Kidney epithelial cell (primary cell): ENCODE measurements around the gene FA2H. TPM values are rescaled to one million over a fixed set of nuclear protein-coding genes. Genes with fewer than 3 reads are reported as not detected.

Source experiments
- DNase-seq: peaks from one replicate; pipeline ENCODE4 v3.0.0-alpha.2; 2010; ENCODE audit warnings: low read depth
- H3K27me3 ChIP-seq: 2 replicates; pipeline ENCODE4 v1.6.0; 2011; ENCODE audit warnings: low read length; ENCODE audit not compliant: control insufficient read depth, insufficient read depth
- H3K36me3 ChIP-seq: 2 replicates; pipeline ENCODE4 v1.5.1; 2011; ENCODE audit warnings: low read length; ENCODE audit not compliant: control insufficient read depth, insufficient read depth
- H3K4me3 ChIP-seq: 2 replicates; pipeline ENCODE4 v1.5.1; 2011; ENCODE audit warnings: low read depth, mild to moderate bottlenecking, control low read depth, low read length
- CTCF ChIP-seq: IDR thresholded peaks from 2 replicates; pipeline ENCODE4 v1.5.1; 2011; ENCODE audit warnings: mild to moderate bottlenecking, moderate library complexity, low read length, control low read depth, inconsistent platforms; ENCODE audit not compliant: insufficient read depth, poor library complexity, severe bottlenecking
- total RNA-seq: library from RNA; depleted of rRNA; stranded (reverse); fragments of >200 nt; gene quantifications from 2 replicates; pipeline ENCODE4 v1.2.3, GENCODE V29; 2015

FA2H gene
- total RNA-seq, 1 donor from 2014 or later = 12.4 TPM

GRCh38 chr16:74757349-74757748 is 17.3 kb downstream of the FA2H start:
- no peak for DNase-seq
- H3K4me3 ChIP-seq = no peak overlapping the region
- no peaks in the 10 kb centered on the region for H3K27me3 ChIP-seq
- no peak for TF ChIP-seq CTCF
- H3K36me3 ChIP-seq = no peaks in the 10 kb centered on the region

DNA sequence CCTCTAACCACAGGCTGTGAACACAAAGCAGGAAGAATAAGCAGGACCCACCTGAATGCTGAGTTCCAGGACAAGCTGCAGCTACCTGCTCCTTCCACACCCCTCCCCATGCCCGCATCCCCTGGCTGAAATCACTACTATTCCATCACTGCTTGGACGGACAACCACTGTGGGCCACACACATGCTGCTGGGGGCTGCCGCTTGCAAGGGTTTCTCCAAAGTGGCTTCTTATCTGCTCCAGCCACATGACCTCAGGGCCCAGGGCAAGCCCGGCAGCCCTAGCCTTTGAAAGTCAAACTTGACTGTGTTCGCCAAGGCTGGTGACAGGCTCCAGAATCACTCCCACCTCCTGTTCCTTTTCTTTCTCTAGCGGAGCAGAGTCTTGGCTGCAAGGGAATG is 18.4 kb downstream of the FA2H start:
- H3K4me3 ChIP-seq = no peak overlapping the region

GRCh38 chr16:74753180-74753579 is 21.4 kb downstream of the FA2H start:
- H3K4me3 ChIP-seq = no peak overlapping the region
- no peaks in the 10 kb centered on the region for H3K27me3 ChIP-seq
- TF ChIP-seq CTCF = no peak
- no peaks in the 10 kb centered on the region for H3K36me3 ChIP-seq
- DNase-seq = no peak

More for the DNA sequence above, 18.4 kb downstream of the FA2H start:
- TF ChIP-seq CTCF = no peak
- Histone ChIP-seq H3K27me3 (no peaks in the 10 kb centered on the region), H3K36me3 (no peaks in the 10 kb centered on the region)
- DNase-seq = no peak

DNA sequence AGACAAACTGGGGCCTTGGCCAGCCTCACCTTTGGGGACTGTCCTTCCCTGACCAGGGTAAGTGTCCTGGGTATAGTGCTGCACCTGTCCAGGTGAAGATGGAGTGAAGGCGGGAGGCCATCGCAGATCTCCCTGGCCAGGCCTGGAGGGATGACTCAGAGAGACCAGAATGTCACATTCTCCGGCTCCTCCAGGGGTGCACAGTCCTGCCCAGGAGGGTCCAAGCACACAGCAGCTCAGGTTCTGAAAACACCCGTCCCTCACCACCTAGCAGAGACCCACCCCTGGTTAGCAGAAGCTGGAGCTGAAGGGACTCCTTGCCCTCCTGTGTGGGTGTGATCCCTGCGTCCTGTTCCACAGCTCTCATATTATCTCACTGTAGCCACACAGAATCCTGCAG is 21.9 kb downstream of the FA2H start:
- no peaks in the 10 kb centered on the region for H3K36me3 ChIP-seq
- H3K4me3 ChIP-seq = no peak overlapping the region
- no peak for DNase-seq
- no peak for TF ChIP-seq CTCF
- no peaks in the 10 kb centered on the region for H3K27me3 ChIP-seq

DNA sequence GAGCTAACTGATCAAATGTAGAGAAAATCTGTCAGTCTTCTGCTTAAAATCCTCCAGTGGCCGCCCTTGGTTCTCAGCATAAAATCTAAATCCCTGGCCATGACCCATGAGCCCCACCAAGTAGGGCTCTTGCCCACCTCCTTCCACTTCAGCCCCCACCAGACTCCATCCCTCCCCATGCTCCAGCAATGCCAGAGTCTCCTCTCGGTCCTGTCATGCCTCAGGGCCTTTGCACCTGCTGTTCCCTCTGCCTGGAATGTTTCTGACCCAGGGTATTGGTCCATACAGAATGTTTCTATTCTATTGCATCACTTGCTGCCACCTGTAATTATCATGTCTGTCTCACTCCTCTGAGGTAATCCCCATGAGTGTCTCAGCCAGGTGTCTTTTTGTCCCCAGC is 22.4 kb downstream of the FA2H start:
- Histone ChIP-seq H3K27me3 (no peaks in the 10 kb centered on the region), H3K4me3 (no peak overlapping the region), H3K36me3 (no peaks in the 10 kb centered on the region)
- TF ChIP-seq CTCF = no peak
- no peak for DNase-seq

GRCh38 chr16:74751658-74752057 is 23.0 kb downstream of the FA2H start:
- no peak for TF ChIP-seq CTCF
- Histone ChIP-seq H3K36me3 (no peaks in the 10 kb centered on the region), H3K27me3 (no peaks in the 10 kb centered on the region), H3K4me3 (no peak overlapping the region)
- DNase-seq = no peak
